GM19438 (cell line): ENCODE data around the gene SGPP2.

Experiments
- ATAC-seq: cut with Tn5 transposase; IDR thresholded peaks from one replicate; pipeline ENCODE4 v1.9.1; 2021; ENCODE audit warnings: low read depth; ENCODE audit not compliant: unreplicated experiment

The SGPP2 gene

DNA sequence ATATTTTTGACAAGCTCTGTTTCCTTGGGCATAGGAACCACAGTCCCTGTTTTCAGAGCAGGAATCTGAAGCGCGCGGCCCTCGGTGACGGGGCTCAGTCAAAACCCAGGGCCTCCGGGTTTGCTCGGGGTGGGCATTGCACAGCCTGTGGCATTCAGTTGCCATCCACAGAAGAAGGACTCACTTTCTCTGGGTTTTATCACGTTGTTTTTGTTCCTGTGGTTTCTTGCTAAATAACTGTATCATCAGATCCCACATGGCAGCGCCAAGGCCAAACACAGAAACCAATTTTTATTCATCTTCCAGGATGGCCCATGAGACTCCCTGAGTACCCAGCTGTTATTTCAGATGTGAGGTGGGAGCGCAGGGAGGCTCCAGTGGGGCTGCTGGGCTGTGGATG, 35.6 kb downstream of the SGPP2 start:
- ATAC-seq: no peak

DNA sequence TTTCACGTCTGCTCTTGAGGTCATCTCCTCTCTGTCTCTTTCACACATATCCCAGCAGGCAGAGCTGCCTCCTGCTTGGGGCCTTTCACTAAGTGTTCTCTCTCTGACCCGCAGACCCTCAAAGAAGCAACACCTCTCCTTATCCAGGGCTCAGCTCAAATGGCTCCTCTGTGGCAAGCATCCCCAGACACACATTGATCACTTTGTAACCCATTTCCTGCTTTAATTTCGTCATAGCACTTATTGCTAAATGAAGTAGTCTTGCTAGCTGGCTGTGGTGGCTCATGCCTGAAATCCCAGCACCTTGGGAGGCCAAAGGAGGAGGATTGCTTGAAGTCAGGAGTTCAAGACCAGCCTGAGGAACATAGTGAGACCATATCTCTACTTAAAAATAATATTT, 41.4 kb downstream of the SGPP2 start:
- ATAC-seq: no peak

DNA sequence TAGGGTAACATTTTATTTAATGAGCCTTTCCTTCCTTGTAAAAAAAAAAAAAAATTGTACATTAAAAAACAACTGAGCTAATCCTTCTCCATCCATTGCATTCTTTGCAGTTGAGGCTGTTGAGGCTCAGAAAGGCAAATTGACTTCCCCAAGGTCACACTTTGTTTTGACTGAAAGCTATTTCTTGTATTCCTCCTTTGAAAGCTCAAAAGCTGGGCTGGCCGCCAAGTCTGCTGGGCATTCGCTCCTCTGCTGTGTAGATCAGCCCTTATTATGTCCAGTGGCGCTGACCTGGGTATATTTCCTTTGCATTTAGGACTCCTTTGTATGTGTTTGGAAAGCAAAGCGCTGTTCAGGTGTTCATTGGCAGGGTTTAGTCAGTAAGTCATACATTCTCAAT, 44.0 kb downstream of the SGPP2 start:
- no peak for ATAC-seq

DNA sequence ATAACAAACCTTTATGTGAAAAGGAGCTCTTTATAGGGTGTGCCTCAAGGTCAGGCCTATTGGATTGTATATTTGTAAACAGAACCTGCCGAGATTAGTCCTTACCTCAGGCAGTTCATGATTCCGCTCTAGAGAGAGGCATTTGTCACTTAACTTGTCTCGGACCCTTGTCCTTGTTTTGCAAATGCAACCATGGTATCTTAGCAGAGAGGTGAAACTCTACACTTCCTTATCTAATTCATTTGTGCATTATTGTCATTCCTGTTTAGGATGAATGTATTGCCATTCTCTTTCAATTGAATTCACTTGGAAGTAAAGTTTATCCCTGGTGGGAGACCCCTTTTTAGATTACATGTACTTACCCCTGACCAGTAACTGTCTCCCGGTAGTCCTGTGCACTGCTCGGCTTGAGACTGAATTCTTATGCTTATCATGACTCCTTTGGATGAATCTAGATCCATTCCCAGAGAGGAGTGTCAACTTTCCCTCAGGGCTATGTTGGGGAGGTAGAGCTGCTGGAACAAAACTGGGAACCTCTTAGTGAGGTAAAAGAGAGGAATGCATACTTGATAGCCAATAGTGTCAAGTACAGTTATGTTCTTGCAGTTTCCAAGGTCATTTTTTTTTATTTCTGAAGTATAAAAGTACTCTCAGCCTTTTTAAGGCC, 46.6 kb downstream of the SGPP2 start:
- ATAC-seq: no peak

DNA sequence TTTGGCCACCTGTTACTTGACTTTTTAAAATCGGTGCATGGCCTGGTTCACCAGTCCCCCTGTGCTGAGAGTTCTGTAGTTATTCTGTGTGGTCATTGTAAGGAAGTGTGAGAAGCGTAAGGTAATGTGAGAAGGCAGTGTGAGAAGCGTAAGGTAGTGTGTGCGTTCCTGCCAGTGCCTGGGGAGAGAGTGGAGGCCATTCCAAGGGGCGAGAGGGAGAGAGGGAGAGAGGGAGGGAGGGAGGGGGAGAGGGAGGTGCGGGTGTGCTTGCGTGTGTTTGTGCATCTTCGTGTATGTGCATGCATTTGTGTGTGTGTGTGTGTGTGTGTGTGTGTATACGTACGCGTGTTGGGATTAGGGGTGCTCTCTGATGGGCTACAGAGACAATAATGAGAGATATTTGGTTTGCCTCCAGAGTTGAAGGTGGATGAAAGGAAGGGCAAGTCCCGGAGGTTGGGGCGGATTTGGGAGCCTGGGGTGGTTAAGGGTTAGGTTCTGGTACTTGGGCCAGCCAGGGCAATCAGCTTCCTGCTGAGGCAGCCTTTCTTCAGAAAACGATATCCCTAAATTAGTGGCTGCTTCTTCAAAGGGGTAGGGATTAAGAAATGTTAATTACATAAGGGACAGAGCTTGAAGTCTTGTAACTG, 53.7 kb downstream of the SGPP2 start:
- ATAC-seq: no peak

DNA sequence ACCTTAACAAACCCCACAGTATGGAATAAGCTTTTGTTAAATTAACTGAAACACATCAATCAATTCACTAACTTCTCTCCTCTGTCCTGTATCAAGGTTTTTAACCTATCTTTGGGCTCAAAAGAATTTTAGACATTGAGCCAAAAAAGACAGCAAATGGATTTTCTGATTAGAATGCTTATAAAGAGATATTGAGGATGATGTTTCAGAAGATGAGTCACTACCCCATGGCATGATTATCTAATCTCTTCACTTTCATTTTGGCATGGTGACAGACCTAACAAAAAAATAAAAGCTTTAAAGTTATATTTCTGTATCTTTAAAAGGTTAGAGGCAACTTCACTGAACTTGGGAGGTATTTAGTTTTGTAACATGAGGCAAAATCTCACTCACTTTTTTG, 55.5 kb downstream of the SGPP2 start:
- ATAC-seq: no peak

DNA sequence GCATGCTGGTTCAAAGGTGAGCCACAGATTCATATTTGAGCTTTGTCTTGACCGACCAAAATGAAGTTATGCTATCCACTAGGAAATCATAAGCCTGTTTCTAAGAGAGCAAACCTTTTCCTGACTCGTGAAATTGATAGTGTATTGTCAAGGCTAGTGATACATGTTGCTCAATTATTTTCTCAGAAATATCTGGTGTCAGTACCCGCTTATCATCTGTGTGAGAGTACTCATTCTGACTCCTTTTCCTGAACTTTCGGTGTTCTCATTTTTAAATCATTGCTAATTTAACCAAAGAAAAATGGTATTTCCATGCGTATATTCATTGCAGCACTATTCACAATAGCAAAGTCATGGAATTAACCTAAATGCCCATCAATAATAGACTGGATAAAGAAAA, 56.2 kb downstream of the SGPP2 start:
- no peak for ATAC-seq

DNA sequence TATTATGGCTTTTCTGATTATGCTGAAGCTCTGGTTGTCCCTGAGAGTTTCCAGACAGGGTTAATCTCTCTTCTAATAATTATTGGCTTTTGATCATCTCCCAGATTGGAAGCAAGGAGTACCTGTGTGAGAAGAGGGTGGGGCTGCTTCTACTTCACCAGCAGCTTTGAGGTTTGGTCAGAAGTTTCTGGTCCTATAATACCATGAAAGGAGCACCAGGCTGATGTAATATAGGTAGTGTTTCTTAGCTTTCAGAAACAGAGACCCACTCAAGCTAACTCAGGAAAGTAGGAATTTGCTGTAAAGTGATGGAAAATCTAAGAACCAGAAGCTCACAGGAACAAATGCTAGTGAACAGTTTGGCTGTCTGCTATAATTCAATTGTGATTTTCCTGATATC, 57.6 kb downstream of the SGPP2 start:
- ATAC-seq: no peak

DNA sequence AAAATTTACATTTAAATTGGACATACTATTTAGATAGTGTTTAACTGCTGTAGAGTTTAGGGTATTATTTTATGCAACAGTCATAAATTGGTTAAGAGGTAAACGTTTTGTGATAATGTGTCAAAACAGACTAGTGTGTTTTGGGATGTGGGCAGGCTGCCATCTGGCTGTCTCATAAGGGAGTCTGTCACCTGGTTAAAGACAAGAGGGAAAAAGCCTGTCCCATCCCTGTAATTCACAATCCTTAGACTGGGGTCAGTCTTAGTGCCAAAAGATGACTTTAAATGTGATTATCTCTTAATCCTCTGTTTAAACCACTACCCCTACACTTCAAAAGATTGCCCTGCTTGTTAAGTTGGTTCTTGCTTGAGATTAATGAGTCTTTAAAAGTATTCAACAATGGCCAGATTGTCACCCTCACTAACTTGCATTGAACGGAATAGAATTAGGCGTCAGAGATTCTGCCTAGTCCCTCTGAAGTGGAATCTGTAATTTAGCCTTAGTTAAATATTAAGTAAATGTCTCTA, 59.2 kb downstream of the SGPP2 start:
- no peak for ATAC-seq

DNA sequence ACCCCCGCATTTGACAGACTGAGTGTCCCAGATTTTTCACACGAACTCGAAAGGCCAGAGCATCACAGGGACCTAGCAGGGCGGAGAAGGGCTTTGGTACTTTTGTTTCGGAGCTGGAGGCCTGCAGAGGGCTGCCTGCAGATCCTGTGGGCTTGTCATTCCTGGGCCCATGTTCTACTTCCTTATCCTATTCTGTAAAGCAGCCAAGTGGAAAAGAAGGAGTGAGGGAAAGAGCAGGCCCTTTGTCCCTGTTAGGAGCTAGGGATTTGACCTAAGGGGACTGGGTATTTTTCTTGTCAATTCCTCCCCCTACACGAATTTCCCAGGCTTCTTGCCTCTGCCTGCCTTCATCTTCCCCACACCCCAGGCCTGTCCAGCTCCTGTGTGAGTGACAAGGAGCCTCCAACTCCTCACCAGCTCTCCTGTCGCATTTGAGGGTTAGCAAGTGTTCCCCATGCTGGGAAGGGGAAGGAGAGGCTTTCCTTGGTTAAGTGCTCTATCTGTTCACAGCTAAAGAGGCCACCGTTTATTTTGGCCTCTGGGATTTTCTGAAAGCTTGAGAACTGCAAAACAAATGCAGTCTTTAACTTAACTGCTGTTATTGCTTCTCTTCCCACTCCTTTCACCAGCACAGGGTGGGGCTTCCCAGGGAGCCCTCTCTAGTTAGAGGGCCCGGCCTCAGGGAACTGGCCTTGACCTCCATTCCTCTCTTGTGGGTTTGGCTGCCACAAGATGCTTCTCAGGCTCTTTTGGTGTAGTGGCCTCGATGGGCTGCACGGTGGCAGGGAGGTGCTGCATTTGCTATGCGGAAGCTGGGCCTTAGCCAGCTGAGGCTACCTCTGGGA, 61.2 kb downstream of the SGPP2 start:
- no peak for ATAC-seq

DNA sequence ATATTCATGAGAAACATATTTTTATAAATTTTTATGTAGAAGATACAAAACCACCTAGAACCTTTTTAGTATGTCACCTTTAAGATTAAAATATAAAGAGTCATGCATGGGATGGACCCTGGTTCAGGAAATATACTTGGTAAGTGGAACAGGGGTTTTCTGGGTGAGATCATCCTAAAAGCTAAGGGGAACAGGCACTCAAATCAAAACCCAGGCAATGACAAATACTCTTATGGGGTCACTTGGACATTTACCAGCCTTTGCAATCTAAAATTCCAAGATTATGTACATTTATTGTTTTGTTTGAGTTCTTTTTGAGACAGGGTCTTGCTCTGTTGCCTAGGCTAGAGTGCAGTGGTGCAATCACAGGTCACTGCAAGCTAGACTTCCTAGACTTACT, 65.8 kb downstream of the SGPP2 start:
- no peak for ATAC-seq

DNA sequence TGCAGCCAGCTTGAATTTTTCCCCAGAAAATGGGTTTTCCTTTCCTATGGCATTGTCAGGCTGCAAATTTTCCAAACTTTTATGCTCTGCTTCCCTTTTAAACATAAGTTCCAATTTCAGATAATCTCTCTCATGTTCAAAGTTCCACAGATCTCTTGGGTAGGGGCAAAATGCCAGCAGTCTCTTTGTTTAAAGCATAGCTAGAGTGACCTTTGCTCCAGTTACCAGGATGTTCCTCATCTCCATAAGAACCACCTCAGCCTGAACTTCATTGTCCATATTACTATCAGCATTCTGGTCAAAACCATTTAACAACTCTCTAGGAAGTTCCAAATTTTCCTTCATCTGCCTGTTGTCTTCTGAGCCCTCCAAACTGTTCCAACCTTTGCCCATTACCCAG, 68.3 kb downstream of the SGPP2 start:
- ATAC-seq: no peak

DNA sequence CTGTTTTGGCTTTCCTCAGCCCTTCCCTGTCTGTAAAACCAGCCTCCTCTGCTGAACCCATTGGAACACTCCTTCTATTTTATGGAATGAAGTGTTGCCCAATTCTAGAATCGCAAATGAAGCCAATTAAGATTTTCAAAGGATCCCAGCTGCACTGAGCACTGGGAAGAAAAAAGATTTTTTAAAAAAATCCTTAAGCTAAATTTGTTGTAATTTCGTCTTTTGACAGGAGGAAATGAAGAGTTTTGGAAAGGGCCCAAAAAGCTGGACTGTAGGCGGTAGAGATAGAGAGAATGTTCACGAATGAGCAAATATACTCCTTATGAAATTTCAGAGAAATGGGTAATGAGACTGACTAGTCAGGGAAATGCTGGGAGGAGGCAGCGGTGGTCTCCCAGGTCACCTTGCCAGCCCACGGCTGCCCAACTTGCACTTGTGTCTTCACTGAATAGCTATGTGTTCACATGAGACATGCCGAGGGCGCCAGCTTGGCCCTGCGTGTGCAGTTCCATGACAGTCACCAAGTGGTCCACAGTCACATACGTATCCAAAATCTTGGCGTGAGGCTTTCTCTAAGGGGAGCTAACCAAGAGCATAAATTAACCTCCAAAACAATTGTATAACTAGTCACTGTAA, 69.9 kb downstream of the SGPP2 start:
- ATAC-seq: no peak

DNA sequence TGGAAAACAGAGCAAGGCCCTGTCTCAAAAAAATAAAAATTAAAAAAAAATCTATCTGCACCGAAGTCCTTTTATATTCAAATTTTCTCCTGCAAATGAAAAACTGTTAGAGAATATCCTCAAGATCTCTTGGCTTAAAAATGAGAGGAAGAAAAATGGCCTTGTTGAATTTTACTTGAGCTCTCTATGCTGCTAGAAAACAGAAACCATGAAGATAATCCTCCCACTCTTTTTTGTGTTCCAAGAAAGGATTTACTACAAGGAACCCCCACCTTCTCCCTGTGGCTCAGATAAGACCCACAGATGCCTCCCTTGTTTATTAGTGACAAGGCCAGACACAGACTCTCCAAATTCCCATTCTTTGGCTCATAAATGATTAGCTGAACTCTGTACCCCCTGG, 71.0 kb downstream of the SGPP2 start:
- no peak for ATAC-seq

DNA sequence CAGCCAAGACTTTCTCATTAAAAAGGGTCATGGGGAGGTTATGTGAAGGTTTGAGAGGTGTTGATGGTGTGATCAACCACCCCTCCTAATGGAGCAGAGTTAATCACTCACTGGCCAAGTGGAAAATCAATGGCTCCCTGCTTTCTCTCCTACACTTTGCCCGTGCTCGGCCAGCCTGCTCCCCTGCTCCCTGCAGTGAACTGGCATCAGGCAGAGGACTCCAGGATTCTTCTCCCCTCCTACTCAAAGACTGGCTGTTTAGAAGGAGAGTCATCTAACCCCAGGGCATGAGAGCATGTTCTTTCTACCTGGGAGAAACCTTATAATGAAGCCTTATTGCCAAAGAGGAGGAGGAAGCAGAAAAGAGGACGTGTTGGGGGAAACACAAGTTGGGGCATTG, 74.9 kb downstream of the SGPP2 start:
- ATAC-seq: no peak

DNA sequence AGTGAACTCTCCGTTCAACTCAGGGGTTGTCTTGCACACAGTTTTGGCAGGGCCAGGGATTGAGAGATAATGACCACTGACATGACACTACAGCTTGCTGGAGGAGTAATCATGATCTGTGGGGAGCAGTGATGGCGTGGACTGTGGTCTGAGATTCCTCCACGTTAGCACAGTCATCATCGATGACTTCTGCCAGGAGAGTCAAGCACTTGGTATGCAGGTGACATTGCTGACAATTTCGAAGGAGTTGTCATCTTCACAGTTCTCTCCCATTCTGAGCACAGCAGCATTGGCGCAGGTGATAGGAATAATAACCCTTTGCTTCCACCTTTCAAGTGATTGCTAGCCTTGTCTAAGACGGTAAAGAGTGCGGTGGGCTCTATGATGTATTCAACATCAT, 79.8 kb downstream of the SGPP2 start:
- ATAC-seq: no peak

DNA sequence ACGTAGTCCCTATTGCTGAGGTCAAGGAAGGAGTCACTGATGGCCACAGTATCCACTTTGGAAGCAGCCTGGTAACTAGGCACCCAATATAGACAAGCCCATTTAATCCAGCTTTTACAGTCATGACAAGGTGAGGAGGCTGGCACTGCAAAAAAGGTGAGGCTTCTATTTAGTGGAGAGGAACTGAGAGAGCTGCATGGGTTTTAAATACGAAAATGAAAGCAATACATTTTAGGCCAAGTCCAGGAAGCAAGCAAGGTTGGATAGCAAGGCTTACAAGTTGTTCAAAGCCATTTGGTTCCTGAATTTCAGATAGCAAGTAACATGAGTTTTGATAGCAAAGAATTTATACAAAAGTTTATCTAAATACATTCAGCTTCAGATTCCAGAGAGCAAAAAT, 80.4 kb downstream of the SGPP2 start:
- peak; percentile 98 for ATAC-seq

DNA sequence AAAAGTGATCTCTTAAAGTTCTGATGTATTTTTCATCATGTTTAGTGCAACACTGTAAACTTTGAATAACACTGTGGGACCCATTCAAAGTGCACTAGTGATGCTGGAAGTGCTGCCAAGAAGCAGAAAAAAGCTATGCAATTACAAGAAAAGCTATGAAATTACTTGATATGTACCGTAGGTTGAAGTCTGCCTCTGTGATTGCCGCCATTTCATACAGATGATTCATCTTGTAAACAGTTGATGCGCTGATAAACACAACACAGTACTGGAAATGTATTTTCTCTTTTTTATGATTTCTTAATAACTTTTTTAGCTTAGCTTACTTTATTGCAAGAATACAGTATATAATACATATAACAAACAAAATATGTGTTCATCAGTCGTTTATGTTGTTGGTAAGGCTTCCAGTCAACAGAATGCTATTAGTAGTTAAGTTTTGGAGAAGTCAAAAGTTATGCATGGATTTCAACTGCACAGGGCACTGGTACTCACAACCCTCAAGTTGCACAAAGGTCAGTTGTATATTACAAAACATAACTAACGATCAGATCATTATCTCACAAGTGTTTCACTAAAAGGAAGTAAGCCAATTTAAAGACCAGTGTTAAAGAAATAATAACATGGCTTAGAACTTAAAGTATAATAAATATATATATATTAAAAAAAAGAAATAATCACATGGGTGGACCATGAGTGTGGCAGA, 82.0 kb downstream of the SGPP2 start:
- no peak for ATAC-seq

DNA sequence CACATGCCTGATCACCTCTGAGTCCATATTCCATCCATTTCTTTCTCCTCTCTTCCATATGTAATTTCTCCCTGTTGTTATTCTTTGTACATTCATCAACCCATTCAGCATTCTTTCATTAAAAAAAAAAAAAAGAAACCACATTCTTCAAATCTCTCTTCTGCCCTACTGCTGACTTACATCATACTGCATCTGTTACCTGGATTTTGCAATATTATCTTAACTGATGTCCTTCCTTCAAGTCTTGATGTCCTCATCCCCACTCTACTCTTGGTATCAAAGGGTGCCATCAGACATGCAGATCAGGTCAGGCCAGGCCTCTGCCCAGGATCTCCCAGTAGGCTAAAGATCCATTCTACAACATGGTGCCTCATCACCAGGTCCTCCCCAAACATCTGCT, 90.6 kb downstream of the SGPP2 start:
- no peak for ATAC-seq

DNA sequence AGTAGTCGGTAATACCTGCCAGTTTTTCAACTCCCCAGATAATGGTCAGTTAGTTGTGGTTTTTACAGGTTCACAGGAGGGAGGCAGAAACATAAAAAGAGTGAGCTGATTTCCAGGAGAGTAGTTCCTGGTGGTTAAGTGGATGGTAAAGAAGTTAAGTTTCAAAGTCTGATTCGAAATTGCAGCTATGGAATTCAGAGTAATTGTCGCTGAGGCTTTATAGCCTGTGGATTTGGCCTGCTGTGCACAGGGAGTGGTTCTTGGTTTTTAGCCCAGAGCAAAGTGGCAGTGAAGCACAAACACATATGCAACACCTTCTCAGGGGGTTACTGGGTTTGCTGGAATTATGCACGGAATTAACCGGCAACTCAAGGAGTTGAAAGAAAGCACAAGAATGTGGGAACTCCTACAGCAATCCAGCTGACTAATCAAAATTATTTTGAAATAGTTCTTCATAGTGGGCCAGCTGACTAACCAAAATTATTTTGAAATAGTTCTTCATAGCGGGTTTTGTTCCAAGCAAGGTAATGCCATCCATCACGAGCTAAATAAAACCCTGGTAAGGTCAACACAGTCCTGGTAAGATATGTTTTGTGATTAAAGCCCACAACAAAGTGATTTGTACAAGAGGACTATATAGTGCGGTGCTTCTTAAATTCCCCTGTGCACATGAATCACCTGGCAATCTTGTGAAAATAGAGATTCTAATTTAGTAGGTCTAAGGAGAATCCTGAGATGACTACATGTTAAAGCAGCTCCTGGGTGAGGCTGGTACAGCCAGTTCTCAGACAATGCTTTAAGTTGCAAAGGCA, 94.4 kb downstream of the SGPP2 start:
- ATAC-seq: no peak
